ENCODE measurements around the gene SLC38A10.

DNA sequence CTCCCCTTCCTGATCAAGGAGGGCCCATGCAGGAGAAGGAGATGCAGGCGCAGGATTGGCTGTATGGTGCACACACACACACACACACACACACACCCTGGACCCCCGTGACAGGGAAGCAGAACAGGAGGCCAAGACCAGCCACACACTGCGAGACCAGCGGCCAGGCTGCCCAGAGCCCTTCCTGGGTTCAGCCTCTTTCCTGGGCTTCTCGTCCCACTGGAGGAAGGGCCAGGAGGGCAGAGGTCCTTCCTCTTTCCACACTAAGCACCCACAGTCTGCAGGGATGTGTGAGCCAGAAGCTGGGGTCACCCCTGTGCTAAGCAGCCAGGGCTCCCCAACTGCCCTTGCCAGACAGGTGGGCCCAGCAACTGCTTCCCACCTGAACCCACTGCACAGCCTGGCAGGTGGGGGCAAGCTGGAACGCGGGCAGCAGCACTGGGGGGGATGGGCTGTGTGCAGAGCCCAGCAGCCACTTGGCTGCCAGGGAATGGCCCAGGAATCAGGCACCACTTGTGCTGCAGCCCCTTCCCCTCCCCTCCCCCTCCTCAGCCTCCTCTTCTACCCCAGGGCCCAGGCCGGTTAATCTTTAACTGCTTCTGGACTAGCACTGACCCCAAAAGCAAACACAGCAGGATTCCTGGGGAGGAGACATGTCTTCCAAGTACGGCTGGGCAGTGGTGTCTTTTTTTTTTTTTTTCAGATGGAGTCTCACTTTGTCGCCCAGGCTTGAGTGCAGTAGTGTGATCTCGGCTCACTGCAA is 44.6 kb upstream of the SLC38A10 start:
- TF ChIP-seq EZH2 (IDR thresholded peaks at IDR 0.05; ENCODE audit: insufficient read depth, poor library complexity, severe bottlenecking): no peak
- no peak for TF ChIP-seq EZH2phosphoT487 (IDR thresholded peaks at IDR 0.05; ENCODE audit: insufficient read depth, low read depth)
